CD4-positive, alpha-beta T cell (primary cell): Measurements from ENCODE around the gene RHOBTB3. TPM values are rescaled to one million over a fixed set of nuclear protein-coding genes. Genes with fewer than 3 reads are reported as not detected.

ENCODE experiments used
- ATAC-seq: fragments of 200-7000 bp; cut with Tn5 transposase; one replicate; pipeline ENCODE4 v1.10.0; 2022; ENCODE audit warnings: mild to moderate bottlenecking; ENCODE audit not compliant: poor library complexity
- CTCF ChIA-PET: fragments of 350-600 bp; sonication (Branson Sonifier 250); formaldehyde crosslinking; loops from one replicate; lab custom pipeline; 2021; ENCODE audit warnings: antibody characterized with exemption, inconsistent platforms; lab: Charles Lee
- POLR2A ChIA-PET: fragments of 350-600 bp; sonication (Branson Sonifier 250); formaldehyde crosslinking; loops from one replicate; lab custom pipeline; 2021; ENCODE audit warnings: antibody characterized with exemption, inconsistent platforms; lab: Charles Lee
- DNase-seq, 14 experiments: peaks; one replicate each; pipeline ENCODE4 v3.0.0-alpha.2; 2013 to 2020; ENCODE audit warnings: mixed read lengths in 2 of 14
- H3K27ac ChIP-seq, 2 donors: one replicate each; pipeline versions ENCODE4 v1.5.1 to v1.7.0; 2013; ENCODE audit warnings: low read length in 2 of 2, low read depth in 1 of 2, mild to moderate bottlenecking in 1 of 2
- H3K27me3 ChIP-seq, 2 experiments: 1 replicate in 1 of 2; 2 replicates in 1 of 2; pipeline versions ENCODE4 v1.6.1 to v1.7.0; 2013; ENCODE audit warnings: low read length in 2 of 2, control low read depth in 1 of 2, mild to moderate bottlenecking in 1 of 2, moderate library complexity in 1 of 2; ENCODE audit not compliant: insufficient read depth in 2 of 2, control insufficient read depth in 1 of 2
- H3K36me3 ChIP-seq: one replicate; pipeline ENCODE4 v1.6.1; 2013; ENCODE audit warnings: low read length, control low read depth; ENCODE audit not compliant: insufficient read depth
- H3K4me1 ChIP-seq: one replicate; pipeline ENCODE4 v1.6.1; 2013; ENCODE audit warnings: low read length, control low read depth; ENCODE audit not compliant: insufficient read depth
- H3K4me3 ChIP-seq: one replicate; pipeline ENCODE4 v1.5.1; 2013; ENCODE audit warnings: mild to moderate bottlenecking, low read length, moderate library complexity
- H3K9me3 ChIP-seq, 2 experiments: 1 replicate in 1 of 2; 2 replicates in 1 of 2; pipeline versions ENCODE4 v1.6.1 to v1.7.0; 2013; ENCODE audit warnings: low read length in 2 of 2, mild to moderate bottlenecking in 2 of 2, control low read depth in 1 of 2, moderate library complexity in 1 of 2; ENCODE audit not compliant: control insufficient read depth in 1 of 2, insufficient read depth in 1 of 2
- H3K27ac Mint-ChIP-seq: one replicate; pipeline ENCODE4 v1.8.0; 2020; ENCODE audit warnings: mixed read lengths
- H3K27me3 Mint-ChIP-seq: one replicate; pipeline ENCODE4 v1.8.0; 2021; ENCODE audit warnings: mixed read lengths
- H3K36me3 Mint-ChIP-seq: one replicate; pipeline ENCODE4 v1.8.0; 2021; ENCODE audit warnings: low read depth, mixed read lengths
- H3K4me1 Mint-ChIP-seq: one replicate; pipeline ENCODE4 v1.8.0; 2021; ENCODE audit warnings: low read depth, mixed read lengths
- H3K4me3 Mint-ChIP-seq: one replicate; pipeline ENCODE4 v1.8.0; 2020; ENCODE audit warnings: mild to moderate bottlenecking, mixed read lengths
- H3K9me3 Mint-ChIP-seq: one replicate; pipeline ENCODE4 v1.8.0; 2020; ENCODE audit warnings: mixed read lengths
- intact Hi-C, 2 experiments: fragments of 100-400 bp; cut with DNase I in 1 of 2; cut with micrococcal nuclease in 1 of 2; formaldehyde crosslinking; loops; one replicate each; pipeline versions ENCODE4 v1.15.1 to v1.9.0; 2023 to 2025; cut with DNase I, micrococcal nuclease
- total RNA-seq, 174 experiments: library from RNA in 2 of 174; stranded (reverse) in 2 of 174; gene quantifications; one replicate each; pipeline ENCODE4 v1.2.3 and lab custom pipeline; 2021 to 2026
- TF ChIP-seq, protein P1 (sequence below): fragments of 200-600 bp; IDR thresholded peaks from one replicate; pipeline ENCODE4 v1.8.0; 2022; ENCODE audit warnings: antibody characterized with exemption, mild to moderate bottlenecking

RHOBTB3 gene
- total RNA-seq, 2 experiments from 2014 or later, result 3.8 to 4.3 TPM

DNA sequence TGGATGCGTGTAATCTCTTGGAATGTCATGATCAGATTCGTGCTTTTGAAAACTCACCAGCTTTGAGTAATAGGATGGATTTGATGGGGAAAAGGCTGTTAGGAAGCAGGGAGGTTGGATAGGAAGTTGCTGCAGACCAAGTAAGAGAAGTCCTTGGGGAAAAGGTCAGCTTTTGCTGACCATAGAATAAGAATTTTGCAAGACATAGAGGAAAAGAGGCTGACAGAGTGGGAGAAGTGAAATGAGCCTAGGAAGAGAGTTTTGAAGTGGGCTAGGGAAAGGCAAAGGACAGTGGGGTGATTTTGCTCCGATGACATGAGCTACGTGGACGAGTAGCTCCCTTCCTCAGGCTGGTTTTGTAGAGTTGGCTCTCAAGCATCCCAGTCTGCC is 31.5 kb downstream of the RHOBTB3 start:
- H3K9me3 ChIP-seq, result no peaks in the 10 kb centered on the region
- TF ChIP-seq, protein P1, sequence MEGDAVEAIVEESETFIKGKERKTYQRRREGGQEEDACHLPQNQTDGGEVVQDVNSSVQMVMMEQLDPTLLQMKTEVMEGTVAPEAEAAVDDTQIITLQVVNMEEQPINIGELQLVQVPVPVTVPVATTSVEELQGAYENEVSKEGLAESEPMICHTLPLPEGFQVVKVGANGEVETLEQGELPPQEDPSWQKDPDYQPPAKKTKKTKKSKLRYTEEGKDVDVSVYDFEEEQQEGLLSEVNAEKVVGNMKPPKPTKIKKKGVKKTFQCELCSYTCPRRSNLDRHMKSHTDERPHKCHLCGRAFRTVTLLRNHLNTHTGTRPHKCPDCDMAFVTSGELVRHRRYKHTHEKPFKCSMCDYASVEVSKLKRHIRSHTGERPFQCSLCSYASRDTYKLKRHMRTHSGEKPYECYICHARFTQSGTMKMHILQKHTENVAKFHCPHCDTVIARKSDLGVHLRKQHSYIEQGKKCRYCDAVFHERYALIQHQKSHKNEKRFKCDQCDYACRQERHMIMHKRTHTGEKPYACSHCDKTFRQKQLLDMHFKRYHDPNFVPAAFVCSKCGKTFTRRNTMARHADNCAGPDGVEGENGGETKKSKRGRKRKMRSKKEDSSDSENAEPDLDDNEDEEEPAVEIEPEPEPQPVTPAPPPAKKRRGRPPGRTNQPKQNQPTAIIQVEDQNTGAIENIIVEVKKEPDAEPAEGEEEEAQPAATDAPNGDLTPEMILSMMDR, result no peak
- no peak for DNase-seq
- no peaks in the 10 kb centered on the region for H3K27me3 ChIP-seq
- POLR2A ChIA-PET, result interaction anchor here (1.0 to 1.5 kb wide), 3 partner anchors 107 to 142 kb away, joined by 3 read pairs; partner anchors contain the start of genes GPR150 and RFESD
- H3K4me1 Mint-ChIP-seq, result peaks cover 30% of the 10 kb centered on the region
- CTCF ChIA-PET, result interaction anchor here (1.2 kb wide), 1 partner anchor 28 kb away, joined by 3 read pairs; no protein-coding TSS in a partner anchor
- peak overlapping the region; percentile 61 for H3K27ac Mint-ChIP-seq
- H3K36me3 Mint-ChIP-seq, result no peaks in the 10 kb centered on the region
- H3K36me3 ChIP-seq, result no peaks in the 10 kb centered on the region
- H3K9me3 Mint-ChIP-seq, result no peaks in the 10 kb centered on the region
- no peak for ATAC-seq
- intact Hi-C loops, result no loop called here
- peaks cover 11% of the 10 kb centered on the region for H3K4me1 ChIP-seq
- H3K4me3 ChIP-seq, result no peak overlapping the region
- no peaks in the 10 kb centered on the region for H3K27me3 Mint-ChIP-seq
- no peak overlapping the region for H3K4me3 Mint-ChIP-seq
- H3K27ac ChIP-seq, result no peak overlapping the region

DNA sequence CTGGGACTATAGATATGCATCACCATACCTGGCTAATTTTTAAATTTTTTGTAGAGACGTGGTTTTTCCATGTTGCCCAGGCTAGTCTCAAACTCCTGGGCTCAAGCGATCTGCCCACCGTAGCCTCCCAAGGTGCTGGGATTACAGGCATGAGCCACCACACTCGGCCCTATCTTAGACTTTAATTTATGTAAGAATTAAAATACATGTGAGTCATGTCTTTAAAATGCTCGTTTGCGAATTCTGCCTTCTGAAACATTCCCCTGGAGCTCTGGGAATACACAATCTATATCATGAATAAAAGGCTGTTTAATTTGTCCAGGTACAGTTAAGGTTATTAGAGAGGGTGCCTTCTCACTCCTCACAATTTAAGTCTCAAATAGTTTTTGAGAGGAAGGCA is 32.8 kb downstream of the RHOBTB3 start:
- no peaks in the 10 kb centered on the region for H3K36me3 Mint-ChIP-seq
- H3K9me3 Mint-ChIP-seq, result no peaks in the 10 kb centered on the region
- intact Hi-C loops, result no loop called here
- H3K4me3 ChIP-seq, result no peak overlapping the region
- ATAC-seq (no peak), DNase-seq (no peak)
- H3K27ac Mint-ChIP-seq, result no peak overlapping the region
- H3K4me1 ChIP-seq, result peaks cover 11% of the 10 kb centered on the region
- no peaks in the 10 kb centered on the region for H3K27me3 Mint-ChIP-seq
- no peak overlapping the region for H3K4me3 Mint-ChIP-seq
- H3K27ac ChIP-seq, result no peak overlapping the region
- ChIA-PET CTCF (no interaction called here), POLR2A (no interaction called here)
- no peaks in the 10 kb centered on the region for H3K9me3 ChIP-seq
- H3K4me1 Mint-ChIP-seq, result peaks cover 30% of the 10 kb centered on the region
- H3K27me3 ChIP-seq, result no peaks in the 10 kb centered on the region
- TF ChIP-seq, protein P1, result no peak
- no peaks in the 10 kb centered on the region for H3K36me3 ChIP-seq

DNA sequence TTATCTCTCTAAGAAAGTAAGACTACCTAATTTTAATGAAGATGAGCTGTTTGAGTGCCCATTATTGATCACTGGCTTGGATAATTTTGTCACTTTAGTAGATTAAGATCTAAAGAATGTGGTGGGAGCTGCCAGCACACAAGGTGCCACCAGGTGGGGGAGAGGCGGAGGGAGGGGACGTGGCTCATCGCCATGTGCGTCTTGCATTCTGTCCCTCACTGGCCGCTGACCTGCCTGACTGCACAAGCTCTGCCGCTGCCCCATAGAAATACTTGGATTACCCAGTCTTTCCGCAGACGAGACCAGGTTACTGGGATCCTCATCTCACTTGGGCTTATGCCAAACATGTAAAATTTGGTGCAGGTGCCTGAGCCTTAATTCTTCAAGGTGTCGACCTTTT is 37.6 kb downstream of the RHOBTB3 start:
- Histone ChIP-seq H3K27ac (no peak overlapping the region), H3K4me1 (no peaks in the 10 kb centered on the region), H3K9me3 (no peaks in the 10 kb centered on the region), H3K4me3 (no peak overlapping the region), H3K36me3 (no peaks in the 10 kb centered on the region), H3K27me3 (no peaks in the 10 kb centered on the region)
- Mint-ChIP-seq H3K4me3 (no peak overlapping the region), H3K4me1 (no peaks in the 10 kb centered on the region), H3K27me3 (no peaks in the 10 kb centered on the region), H3K9me3 (no peaks in the 10 kb centered on the region), H3K36me3 (no peaks in the 10 kb centered on the region), H3K27ac (no peak overlapping the region)
- intact Hi-C loops, result no loop called here
- DNase-seq, result no peak
- TF ChIP-seq, protein P1, result no peak
- ChIA-PET CTCF (interaction anchor here (2.0 kb wide), 1 partner anchor 12 kb away, joined by 10 read pairs; no protein-coding TSS in a partner anchor), POLR2A (no interaction called here)
- ATAC-seq, result no peak
